Measurements from ENCODE around the gene PIGT.

GRCh38 chr20:45426320-45427016 is 10.5 kb downstream of the PIGT start:
- TF ChIP-seq CREB5 (CRISPR knock-in tag; IDR thresholded peaks at IDR 0.05; ENCODE audit: low read depth), result no peak
- TF ChIP-seq BACH2 (CRISPR knock-in tag; IDR thresholded peaks at IDR 0.05; ENCODE audit: borderline replicate concordance), result no peak
- no peak for TF ChIP-seq ESRRG (CRISPR knock-in tag; IDR thresholded peaks at IDR 0.05)
- no peak for TF ChIP-seq PATZ1 (CRISPR knock-in tag; IDR thresholded peaks at IDR 0.05; ENCODE audit: borderline replicate concordance)
- TF ChIP-seq RARB (CRISPR knock-in tag; IDR thresholded peaks at IDR 0.05), result no peak

Measured in SK-N-SH treated with all-trans-retinoic acid at 6 μM for 48 hours (cell line).